Stimulated activated CD4-positive, alpha-beta T cell treated with anti-CD3 and anti-CD28 coated beads, Interleukin-15, amount 100 ng/mL, for 1 hour (primary cell): ENCODE measurements around the gene COL8A1.
"Not testable (repeated sequence)": the region's sequence is repeated elsewhere in the genome, so short reads cannot be mapped to it uniquely, and the experiment has no call there.

Experiments used
- DNase-seq, 2 donors: peaks; one replicate each; pipeline ENCODE4 v3.0.0-alpha.2; 2020; ENCODE audit warnings: low read depth in 1 of 2, low spot score in 1 of 2

Gene COL8A1

GRCh38 chr3:99838755-99839154 lies 200.4 kb downstream of the COL8A1 start:
- no peak for DNase-seq

- no peak for DNase-seq
These were observed 201.2 kb downstream of the COL8A1 start for GRCh38 chr3:99839613-99840012.

- not testable (repeated sequence) for DNase-seq
These were observed 203.6 kb downstream of the COL8A1 start for GRCh38 chr3:99841949-99842348.

GRCh38 chr3:99842826-99843589 lies 204.6 kb downstream of the COL8A1 start:
- DNase-seq, result no peak

- no peak for DNase-seq
These were observed 205.3 kb downstream of the COL8A1 start for GRCh38 chr3:99843590-99844258.

GRCh38 chr3:99845331-99845730 lies 206.9 kb downstream of the COL8A1 start:
- no peak for DNase-seq

GRCh38 chr3:99845999-99846398 lies 207.6 kb downstream of the COL8A1 start:
- DNase-seq, result no peak

- no peak for DNase-seq
These were observed 208.2 kb downstream of the COL8A1 start for GRCh38 chr3:99846477-99847160.

GRCh38 chr3:99848433-99848832 lies 210.0 kb downstream of the COL8A1 start:
- no peak for DNase-seq
